Stimulated activated CD4-positive, alpha-beta T cell treated with anti-CD3 and anti-CD28 coated beads, TNF-alpha, amount 100 ng/mL, for 48 hours (primary cell): Measurements from ENCODE around the gene SPATA2.

Experiments used
- DNase-seq, 3 donors: peaks; one replicate each; pipeline ENCODE4 v3.0.0-alpha.2; 2020; ENCODE audit warnings: low read depth in 3 of 3

SPATA2 gene

GRCh38 chr20:49929142-49929494, 13.8 kb upstream of the SPATA2 start:
- no peak for DNase-seq

DNA sequence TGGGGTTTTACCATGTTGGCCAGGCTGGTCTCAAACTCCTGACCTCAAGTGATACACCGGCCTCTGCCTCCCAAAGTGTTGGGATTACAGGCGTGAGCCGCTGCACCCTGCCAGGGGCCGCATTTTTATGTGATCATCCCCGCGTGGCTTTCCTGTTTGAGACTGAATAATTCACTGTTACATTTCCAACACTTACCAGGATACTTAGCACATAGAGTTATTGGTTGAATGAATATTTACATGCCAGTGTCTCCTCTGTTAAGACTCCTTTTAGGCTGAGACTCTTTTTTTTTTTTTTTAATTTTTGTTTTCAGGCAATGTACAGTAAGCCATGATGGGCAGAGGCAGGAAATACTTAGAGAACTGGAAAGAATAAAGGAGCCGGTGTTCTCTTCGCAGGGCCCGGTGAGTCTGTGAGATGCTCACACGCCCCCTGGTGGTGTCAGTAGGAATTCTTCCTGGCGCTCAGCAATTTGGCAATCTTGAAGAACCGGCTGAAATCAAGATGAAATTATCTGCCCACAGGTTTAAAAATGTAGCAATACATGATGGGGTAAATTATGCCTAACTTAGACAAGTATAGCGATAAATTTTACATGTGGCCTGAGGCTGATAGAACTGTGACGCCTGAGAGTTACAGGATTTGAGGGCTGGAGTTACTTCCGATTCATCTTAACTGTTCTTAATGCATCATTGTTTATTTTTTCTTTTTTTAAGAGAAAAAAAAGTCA, 13.2 kb upstream of the SPATA2 start:
- peak; percentile 56 to 74 (median 61) for DNase-seq

- DNase-seq, result no peak
Measured at GRCh38 chr20:49925901-49926454, 10.6 kb upstream of the SPATA2 start.

- DNase-seq, result no peak
Measured at GRCh38 chr20:49924247-49924646, 8.9 kb upstream of the SPATA2 start.

- DNase-seq, result no peak
Measured at GRCh38 chr20:49919461-49919860, 4.1 kb upstream of the SPATA2 start.

- no peak for DNase-seq
Measured at GRCh38 chr20:49919009-49919408, 3.7 kb upstream of the SPATA2 start.

DNA sequence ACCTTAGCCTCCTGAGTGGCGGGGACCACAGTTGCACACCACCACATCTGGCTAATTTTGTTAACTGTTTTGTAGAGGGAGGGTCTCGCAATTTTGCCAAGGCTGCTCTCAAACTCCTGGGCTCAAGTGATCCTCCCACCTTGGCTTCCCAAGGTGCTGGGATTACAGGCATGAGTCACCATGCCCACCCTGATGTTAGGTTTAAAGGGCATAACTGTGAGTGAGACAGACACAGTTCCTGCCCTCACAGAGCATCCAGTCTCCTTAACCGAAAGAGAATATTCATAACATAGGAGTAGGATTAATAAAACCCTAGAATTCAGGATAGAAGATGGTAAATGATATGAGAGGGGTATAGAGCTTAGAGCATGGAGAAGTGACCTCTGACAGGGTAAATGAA, 3.1 kb upstream of the SPATA2 start:
- DNase-seq, result no peak

DNA sequence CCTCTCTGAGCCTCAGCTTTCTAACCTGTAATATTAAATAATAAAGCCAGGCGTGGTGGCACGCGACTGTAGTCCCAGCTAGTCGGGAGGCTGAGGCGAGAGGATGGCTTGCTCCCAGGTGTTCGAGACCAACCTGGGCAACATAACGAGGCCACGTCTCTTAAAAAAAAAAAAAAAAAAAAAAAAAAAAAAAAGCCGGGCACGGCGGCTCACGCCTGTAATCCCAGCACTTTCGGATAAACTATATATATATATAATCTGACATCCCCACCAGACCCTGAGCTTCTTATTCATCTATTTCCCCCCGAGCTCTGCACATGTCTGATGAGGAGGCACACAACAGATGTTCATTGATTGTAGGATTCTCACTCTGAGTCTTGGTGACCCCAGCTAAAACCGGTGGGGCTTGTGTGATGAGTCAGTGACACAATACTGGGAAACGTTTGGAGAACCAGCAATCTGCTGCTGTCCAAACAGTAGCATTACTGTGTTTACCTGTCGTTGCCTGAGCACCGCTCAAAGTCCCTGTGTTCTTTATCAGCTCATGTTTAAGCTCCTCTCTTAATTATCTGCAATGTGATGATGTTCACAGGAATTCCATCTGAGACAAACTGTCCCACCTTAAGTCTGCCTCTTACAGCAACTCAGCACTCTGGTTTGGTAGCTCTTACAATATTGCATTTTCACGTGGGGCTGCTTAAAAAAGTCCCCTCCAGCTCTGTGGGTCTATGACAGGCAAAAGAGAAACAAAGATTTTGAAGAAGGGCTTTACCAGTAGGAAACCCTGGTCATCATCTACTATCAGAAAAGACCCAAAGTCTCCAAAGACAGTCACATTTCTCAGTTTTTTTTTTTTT, 1.0 kb upstream of the SPATA2 start:
- DNase-seq, result no peak

- DNase-seq, result no peak
Measured at GRCh38 chr20:49915118-49915379, 280 bp downstream of the SPATA2 start.

DNA sequence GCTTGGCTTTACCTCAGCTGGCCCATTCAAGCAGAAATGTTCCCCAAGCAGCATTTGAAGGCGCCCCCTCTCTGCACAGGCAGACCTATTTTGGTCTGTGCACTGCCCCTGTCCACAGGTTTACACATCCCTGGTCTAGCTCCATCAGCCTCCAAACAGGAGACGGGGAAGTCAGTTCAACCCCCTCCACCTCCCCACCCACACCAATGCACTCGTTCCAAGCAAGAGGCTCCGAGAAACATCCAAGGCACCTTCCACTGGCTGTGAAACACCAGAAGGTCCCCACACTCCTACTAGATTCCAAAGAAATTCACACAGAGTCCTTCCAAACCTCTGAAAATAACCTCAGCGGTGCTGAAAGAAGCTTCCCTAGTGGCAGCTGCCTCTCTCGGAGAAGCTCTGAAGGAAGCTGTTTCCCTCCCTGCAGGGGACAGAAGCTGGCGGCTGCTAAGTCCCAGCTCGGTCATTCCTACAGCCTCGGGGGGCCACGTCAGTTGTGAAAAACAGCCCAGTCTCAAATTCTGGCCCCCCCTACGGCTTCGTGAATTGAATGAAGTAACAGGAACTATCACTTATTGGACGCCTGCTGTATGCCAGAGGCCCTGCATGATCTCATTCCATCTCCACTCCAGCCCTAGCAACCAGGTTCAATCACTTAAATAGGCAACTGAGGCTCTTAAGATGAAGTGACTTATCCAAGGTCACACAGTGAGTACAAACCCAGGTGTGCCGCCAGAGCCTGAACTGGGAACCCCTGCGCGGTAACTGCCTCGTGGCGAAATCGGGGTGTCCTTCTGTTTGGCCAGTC, 815 bp downstream of the SPATA2 start:
- no peak for DNase-seq

DNA sequence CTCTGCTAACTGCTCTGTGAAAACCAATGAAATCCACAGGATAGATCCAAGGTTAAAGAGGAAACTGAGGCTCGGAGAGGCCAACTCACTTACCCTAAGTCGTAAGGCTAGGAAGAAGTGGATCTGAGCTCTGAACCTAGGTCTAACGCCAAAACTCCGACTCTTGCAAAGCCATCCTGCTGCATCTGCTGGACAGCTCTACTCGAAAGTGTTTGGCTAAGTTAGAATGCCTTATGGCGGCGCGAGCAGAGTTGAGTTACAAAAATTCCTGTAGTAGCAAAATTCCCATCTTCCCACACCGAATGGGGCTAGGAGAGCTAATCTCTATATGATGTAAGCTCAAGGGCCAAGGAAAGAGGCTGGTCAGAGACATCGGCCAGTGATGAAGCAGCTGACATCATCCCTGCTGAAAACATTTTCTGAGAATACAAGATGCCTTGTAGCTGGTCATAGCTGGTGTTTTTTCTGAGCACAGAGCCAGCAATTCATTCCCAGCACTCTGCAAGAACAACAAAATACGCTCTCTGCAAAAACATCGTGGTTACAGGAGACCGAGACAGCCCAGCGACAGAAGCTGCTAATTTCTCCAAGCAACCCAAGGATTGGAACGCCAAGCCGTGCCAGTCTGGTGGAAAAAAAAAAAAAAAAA, 1.8 kb downstream of the SPATA2 start:
- no peak for DNase-seq

DNA sequence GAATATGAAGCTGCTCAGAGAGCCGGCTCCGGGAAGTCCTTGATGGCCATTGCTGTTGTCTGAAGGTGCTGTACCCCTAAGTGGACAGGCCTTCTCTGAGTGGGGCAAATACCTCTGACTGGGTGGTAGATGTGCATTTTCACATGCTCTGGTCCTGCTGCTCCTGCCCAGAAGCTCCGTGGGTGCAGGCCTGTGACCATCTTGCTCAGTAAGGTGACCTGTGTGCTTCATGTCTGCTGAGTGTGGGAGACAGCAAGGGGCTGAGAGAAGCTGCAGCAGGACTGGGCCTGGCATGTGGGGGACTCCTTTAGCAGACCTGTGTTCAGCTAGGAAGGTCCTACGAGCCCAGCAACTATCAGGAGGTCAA, 5.0 kb downstream of the SPATA2 start:
- DNase-seq, result no peak

DNA sequence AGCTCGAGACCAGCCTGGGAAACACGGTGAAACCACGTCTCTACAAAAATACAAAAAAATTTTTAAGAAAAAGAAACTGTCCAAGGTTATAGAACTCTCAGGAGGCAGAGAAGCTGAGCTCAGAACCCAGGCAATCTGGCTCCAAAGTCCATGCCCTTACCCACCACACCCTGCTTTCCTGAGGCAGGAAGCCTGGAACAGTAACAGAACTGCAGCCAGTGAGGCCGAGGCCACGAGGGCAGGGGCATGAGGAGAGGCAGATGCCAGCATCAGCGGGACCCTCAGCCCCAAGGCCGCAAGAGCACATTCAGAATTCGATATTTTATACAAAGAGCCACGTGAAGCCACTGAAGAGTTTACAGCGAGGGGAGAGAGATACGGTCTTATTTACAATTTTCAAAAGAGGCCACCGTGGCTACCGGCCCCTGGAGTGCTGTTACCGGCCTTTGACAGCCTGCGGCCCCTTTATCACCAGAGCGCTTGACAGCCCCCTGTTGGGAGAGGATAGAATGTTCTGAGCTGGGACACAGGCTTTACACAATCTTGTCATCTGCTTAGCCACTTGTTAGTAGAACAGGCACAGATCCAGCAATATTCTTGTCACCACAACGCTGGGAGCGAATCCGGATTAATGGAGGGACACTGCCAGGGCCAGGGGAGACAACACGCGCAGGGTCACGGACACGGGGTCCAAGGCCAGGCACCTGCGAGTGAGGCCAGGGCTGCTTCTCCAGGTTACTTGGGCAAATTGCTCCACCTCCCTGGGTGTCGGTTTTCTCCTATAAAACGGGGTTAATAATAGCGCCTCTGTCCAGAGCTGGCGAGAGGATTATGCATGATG, 5.6 kb downstream of the SPATA2 start:
- DNase-seq, result no peak

DNA sequence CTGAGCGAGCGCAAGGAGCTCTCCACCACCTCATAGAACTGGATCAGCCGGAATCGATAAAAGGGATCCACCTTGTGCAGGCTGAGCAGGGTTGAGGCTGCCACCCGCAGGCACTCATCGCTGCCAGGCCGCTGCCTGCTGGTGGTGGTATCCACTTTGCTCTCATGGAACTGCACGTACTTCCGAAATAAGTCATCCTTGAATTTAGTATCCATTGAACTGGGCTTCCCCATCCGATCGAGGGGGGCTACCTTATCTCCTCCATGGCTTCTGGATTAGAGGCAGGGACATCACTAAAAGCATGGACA, 7.1 kb downstream of the SPATA2 start:
- no peak for DNase-seq

GRCh38 chr20:49907405-49908257, 7.7 kb downstream of the SPATA2 start:
- no peak for DNase-seq

DNA sequence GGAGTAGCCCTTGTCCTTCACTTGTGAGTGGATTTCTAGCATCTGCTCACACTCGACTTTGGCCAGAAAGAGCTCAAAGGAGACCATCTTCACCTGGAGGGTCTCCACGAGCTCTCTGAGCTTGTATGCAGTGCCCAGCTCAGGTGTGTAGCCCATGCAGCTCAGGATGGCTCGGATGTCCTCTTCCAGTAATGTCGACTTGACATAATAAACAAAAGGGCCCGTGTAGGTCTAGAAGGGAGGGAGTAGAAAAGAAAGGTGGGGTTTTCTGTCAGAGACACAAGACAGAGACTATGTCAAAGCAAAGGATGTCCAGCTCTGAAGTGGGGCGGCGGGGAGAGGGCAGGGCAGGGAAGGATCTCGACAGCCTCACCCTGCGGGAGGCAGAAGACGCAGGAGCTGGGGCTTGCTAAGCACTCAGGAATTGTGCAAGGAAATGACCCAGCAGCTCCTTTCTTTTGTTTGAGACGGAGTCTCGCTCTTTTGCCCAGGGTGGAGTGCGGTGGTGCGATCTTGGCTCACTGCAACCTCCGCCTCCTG, 8.6 kb downstream of the SPATA2 start:
- DNase-seq, result no peak

- no peak for DNase-seq
Measured at GRCh38 chr20:49906101-49906604, 9.2 kb downstream of the SPATA2 start.

DNA sequence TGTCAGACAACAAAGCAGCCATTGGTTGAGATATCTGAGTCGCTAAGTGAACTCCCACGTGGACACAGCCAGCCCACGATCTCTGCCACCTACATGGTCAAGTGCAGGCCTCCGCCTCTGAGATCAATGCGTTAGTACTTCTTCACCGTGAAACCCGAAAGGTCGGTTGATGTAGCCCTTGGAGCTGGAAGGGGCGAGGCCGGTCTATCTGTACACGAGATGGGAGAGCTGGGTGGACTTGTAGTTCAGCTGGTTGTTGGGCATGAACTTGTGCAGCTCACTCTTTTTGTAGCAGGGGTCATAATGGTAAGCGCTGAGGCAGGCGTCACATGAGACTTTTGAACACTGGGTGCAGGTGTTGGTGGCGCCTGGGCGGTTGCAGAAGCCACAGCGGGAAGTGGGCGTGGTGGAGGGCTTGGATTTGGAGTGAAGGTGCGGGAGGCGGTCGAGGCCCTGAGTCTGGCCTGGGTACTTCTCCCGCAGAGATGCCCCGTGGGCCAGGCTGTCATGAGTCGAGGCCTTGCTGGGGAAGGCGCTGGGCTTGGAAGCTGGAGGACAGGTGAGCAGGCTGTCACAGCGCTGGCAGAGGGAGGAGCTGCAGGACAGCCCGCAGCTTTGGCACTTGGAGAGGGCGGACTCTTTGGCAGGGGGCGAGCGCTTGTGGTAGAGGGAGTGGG, 9.8 kb downstream of the SPATA2 start:
- no peak for DNase-seq
